A549 (cell line): ENCODE measurements around the gene CTSK.

Experiments used
- CTCF ChIP-seq: fragments of >200 bp; sonication (Bioruptor Twin); formaldehyde crosslinking; IDR thresholded peaks from 3 replicates; pipeline ENCODE4 v1.5.1; 2016
- MAX ChIP-seq: IDR thresholded peaks from 2 replicates; pipeline ENCODE4 v1.6.1; 2012

- TF ChIP-seq CTCF (no peak), MAX (no peak)
These were observed 24.5 kb upstream of the CTSK start for GRCh38 chr1:150832597-150832996.
